Measurements from ENCODE around the gene OR4F6.

The OR4F6 gene

GRCh38 chr15:101803676-101804075 lies 367 bp downstream of the OR4F6 start:
- Histone ChIP-seq H3K4me3 (no peak overlapping the region), H3K27ac (no peak overlapping the region)

GRCh38 chr15:101804375-101804774 lies 1.1 kb downstream of the OR4F6 start:
- H3K27ac ChIP-seq: no peak overlapping the region
- no peak overlapping the region for H3K4me3 ChIP-seq

GRCh38 chr15:101804941-101805340 lies 1.6 kb downstream of the OR4F6 start:
- Histone ChIP-seq H3K27ac (no peak overlapping the region), H3K4me3 (no peak overlapping the region)

GRCh38 chr15:101805605-101806345 lies 2.5 kb downstream of the OR4F6 start:
- Histone ChIP-seq H3K4me3 (no peak overlapping the region), H3K27ac (no peak overlapping the region)

GRCh38 chr15:101807345-101807945 lies 4.1 kb downstream of the OR4F6 start:
- no peak overlapping the region for H3K27ac ChIP-seq
- no peak overlapping the region for H3K4me3 ChIP-seq

- H3K4me3 ChIP-seq: no peak overlapping the region
Observed at GRCh38 chr15:101808201-101808600, 4.9 kb downstream of the OR4F6 start.

GRCh38 chr15:101810456-101810855 lies 7.1 kb downstream of the OR4F6 start:
- no peak overlapping the region for H3K4me3 ChIP-seq
- no peak overlapping the region for H3K27ac ChIP-seq

More at GRCh38 chr15:101808201-101808600, 4.9 kb downstream of the OR4F6 start:
- no peak overlapping the region for H3K27ac ChIP-seq

GRCh38 chr15:101810876-101811275 lies 7.6 kb downstream of the OR4F6 start:
- no peak overlapping the region for H3K27ac ChIP-seq
- H3K4me3 ChIP-seq: no peak overlapping the region

GRCh38 chr15:101811902-101812301 lies 8.6 kb downstream of the OR4F6 start, which contains the start of gene OR4F15:
TSS of gene OR4F15 (plus strand) at chr15:101812202. CDS start at chr15:101818187, 5,985 bp downstream.
- no peak within 1 kb of the TSS for H3K4me3 ChIP-seq
- no peak within 1 kb of the TSS for H3K27ac ChIP-seq

- H3K27ac ChIP-seq: no peak overlapping the region
- no peak overlapping the region for H3K4me3 ChIP-seq
Observed at GRCh38 chr15:101813803-101814534, 10.7 kb downstream of the OR4F6 start.

- Histone ChIP-seq H3K4me3 (no peak overlapping the region), H3K27ac (no peak overlapping the region)
Observed at GRCh38 chr15:101820781-101821180, 17.5 kb downstream of the OR4F6 start.

GRCh38 chr15:101827257-101827656 lies 23.9 kb downstream of the OR4F6 start:
- Histone ChIP-seq H3K27ac (no peak overlapping the region), H3K4me3 (no peak overlapping the region)

- Histone ChIP-seq H3K4me3 (no peak overlapping the region), H3K27ac (no peak overlapping the region)
Observed at GRCh38 chr15:101828774-101829173, 25.5 kb downstream of the OR4F6 start.

GRCh38 chr15:101841656-101842055 lies 38.3 kb downstream of the OR4F6 start:
- H3K27ac ChIP-seq: no peak overlapping the region
- H3K4me3 ChIP-seq: no peak overlapping the region

GRCh38 chr15:101844916-101845315 lies 41.6 kb downstream of the OR4F6 start:
- no peak overlapping the region for H3K27ac ChIP-seq
- H3K4me3 ChIP-seq: no peak overlapping the region

- Histone ChIP-seq H3K4me3 (no peak overlapping the region), H3K27ac (no peak overlapping the region)
Observed at GRCh38 chr15:101852356-101852755, 49.0 kb downstream of the OR4F6 start.
